Neural cell (in vitro differentiated cells): ENCODE data around the gene SLC34A3.

Source experiments
- EZH2 ChIP-seq: fragments of 200-600, 300-800 bp; shearing (Covaris generic), sonication (generic); IDR thresholded peaks from 2 replicates; pipeline ENCODE4 v1.6.1; 2014; ENCODE audit warnings: antibody characterized with exemption, low read length, borderline replicate concordance, mild to moderate bottlenecking; ENCODE audit not compliant: insufficient read depth, poor library complexity, severe bottlenecking
- TF ChIP-seq, protein P1 (sequence below): fragments of 450-650 bp; IDR thresholded peaks from 2 replicates; pipeline ENCODE4 v1.5.1; 2014; ENCODE audit warnings: antibody characterized with exemption, mild to moderate bottlenecking, moderate library complexity; ENCODE audit not compliant: poor library complexity, severe bottlenecking

- TF ChIP-seq EZH2 = no peak
- TF ChIP-seq, protein P1, sequence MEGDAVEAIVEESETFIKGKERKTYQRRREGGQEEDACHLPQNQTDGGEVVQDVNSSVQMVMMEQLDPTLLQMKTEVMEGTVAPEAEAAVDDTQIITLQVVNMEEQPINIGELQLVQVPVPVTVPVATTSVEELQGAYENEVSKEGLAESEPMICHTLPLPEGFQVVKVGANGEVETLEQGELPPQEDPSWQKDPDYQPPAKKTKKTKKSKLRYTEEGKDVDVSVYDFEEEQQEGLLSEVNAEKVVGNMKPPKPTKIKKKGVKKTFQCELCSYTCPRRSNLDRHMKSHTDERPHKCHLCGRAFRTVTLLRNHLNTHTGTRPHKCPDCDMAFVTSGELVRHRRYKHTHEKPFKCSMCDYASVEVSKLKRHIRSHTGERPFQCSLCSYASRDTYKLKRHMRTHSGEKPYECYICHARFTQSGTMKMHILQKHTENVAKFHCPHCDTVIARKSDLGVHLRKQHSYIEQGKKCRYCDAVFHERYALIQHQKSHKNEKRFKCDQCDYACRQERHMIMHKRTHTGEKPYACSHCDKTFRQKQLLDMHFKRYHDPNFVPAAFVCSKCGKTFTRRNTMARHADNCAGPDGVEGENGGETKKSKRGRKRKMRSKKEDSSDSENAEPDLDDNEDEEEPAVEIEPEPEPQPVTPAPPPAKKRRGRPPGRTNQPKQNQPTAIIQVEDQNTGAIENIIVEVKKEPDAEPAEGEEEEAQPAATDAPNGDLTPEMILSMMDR = no peak
Observed at GRCh38 chr9:137244486-137245449, 14.1 kb downstream of the SLC34A3 start.
